ENCODE data around the gene TTLL10.

Gene TTLL10

GRCh38 chr1:1232208-1232795 lies 58.6 kb downstream of the TTLL10 start, which contains the start of gene B3GALT6:
B3GALT6 (plus strand) TSS chr1:1232237; CDS start chr1:1232279, 42 bp downstream.
- peak in 10 of 58 donors; percentile 6 to 58 (median 52) for DNase-seq

- peak in 1 of 58 donors; percentile 20 for DNase-seq
Measured at GRCh38 chr1:1232796-1233566, 59.3 kb downstream of the TTLL10 start.

GRCh38 chr1:1233567-1233892 lies 59.9 kb downstream of the TTLL10 start:
- DNase-seq = no peak

DNA sequence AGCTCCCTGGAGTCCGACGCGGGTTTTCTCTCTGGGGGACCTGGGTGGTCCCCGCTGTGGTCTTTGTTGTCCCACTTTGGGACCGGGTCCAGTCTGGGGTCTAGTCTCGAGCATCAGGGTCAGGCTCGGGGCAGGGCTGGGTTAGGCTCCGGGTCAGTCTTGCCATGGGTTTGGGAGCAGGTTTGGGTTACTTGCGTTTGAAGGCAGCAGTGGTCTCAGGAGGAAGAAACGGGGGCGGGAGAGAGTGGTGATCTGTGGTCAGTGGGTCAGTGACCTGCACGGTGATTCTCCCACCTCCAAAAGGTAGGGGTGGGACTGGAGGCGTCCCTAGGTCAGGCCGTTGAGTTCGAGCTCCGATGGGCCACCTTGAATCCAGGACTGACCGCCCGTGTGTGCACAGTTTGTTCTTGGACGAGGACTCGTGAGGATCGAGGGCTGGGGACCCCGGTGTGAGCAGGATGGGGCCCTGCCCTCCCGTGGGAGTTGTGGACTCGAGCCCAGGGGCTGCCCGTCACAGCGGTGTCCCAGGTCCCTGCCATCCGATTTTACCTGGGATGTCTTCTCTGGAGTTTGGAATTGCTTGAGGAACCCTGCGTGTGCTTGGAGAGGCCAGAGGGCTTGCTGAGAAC lies 60.6 kb downstream of the TTLL10 start:
- DNase-seq = no peak

DNA sequence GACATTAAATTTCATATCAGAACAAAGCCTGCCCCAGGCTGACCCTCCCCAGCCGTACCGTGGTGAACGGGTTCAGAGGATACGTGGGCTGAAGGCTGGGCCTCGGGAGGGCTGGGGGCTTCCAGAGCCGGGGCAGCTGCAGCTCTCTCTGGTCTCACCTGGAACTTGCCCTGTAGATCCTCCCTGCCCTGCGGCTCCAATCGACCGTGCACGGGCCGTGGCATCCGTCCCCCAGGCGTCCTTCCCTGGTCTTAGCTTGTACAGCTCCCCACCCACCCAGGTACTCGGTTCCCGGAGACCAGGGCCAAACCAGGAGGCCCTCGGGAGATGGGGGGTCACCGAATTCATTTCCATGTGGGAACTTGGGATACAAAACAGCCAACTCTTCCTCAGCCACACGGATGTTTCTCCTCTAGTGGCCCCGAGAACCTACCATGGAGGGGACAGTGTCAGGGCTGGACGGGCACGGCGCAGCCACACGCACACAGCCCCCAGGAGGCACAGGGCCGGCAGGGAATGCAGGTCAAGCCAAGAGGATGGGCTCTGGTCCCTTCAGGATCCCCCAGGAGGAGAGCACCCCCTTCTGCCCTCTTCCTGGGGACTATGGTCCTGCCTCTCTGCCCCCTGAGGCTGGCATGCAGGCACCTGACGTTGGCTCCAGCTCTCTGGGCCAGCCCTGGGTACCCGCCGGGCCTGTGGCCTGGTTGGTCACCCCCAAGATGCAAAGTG lies 61.5 kb downstream of the TTLL10 start:
- DNase-seq = no peak

GRCh38 chr1:1236176-1236763 lies 62.6 kb downstream of the TTLL10 start:
- no peak for DNase-seq

DNA sequence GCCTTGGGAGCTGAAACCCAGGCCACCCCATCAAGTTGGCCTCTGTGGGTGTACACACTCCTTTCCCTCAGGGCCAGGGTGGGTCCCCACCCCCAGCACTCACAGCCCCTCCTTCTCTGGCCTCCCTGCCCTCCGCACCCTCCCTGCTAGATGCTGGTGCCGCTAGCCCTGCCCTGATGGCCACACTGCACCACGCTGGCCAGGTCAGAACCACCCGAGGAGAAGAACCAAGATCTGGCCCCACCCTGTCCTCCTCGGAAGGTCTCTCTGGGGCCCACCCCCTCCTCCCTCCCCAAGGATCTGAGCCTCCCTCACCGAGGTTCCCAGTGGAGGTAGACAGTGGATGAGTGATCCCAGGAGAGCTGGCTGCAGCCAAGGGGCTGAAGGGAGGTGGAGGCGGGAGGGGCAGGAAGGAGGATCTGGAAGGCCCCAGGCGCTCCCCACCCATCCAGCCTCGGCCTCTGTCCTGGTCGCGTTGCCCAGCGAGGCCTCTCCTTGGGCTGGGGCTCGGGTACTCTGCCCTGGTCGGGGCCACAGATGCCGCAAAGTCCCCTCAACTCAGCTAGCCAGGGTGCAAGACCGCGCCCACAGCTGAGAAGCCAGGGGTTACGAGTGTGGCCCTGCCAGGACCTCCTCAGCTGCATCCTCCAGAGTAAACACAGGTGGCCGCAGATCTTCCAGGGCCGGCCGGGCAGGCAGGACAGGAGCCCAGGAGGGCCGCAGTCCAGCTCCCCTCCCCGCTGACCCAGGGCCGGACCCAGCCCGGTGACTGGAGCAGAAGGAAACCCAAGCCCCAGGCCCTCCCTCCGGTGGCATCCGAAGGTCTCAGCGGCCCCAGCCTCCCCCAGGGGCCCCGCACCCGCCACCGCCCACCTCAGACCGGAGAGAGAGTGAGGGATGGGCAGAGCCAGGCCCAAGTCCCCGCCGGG lies 63.5 kb downstream of the TTLL10 start:
- peak in 1 of 58 donors; percentile 3 for DNase-seq

GRCh38 chr1:1237874-1238701 lies 64.4 kb downstream of the TTLL10 start:
- DNase-seq = peak in 1 of 58 donors; percentile 35

- no peak for DNase-seq
Measured at GRCh38 chr1:1238702-1239178, 65.1 kb downstream of the TTLL10 start.

GRCh38 chr1:1239227-1239613 lies 65.5 kb downstream of the TTLL10 start:
- no peak for DNase-seq

DNA sequence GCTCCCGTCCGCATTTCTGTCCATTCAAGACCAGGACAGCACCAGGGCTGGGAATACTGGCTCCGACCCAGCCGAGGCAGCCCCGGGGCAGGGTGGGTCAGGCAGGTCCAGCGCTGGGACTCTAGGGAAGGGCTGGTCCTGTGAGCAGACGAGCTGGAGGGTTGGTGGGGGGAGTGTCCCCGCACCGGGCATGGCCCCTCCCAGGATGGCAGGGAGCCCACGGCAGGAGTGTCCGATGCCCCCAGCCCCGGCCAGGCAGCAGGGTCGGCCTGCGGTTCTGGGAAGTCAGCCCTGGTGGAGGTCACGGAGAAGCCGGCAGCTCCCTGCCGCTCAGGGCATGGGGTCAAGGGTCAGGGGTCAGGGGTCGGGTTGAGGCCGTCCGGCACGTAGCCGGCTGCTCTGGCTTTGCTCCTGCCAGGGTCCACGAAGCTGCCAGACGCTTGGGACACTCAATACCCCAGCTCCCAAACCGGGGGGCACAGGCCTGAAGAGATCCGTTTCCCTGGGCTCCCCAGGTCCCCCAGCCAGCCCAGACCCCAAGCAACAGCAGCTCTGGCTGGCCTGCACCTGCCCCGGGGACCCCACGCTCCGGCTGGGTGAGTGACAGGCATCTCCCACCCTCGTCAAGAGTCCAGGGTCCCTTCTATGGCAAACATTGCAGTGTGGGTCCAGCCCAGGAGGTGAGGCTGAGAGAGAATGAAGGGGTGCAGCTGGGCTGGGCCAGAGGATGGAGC lies 66.1 kb downstream of the TTLL10 start:
- peak in 1 of 58 donors; percentile 34 for DNase-seq

GRCh38 chr1:1240348-1240732 lies 66.7 kb downstream of the TTLL10 start:
- DNase-seq = no peak

- no peak for DNase-seq
Measured at GRCh38 chr1:1240822-1241587, 67.3 kb downstream of the TTLL10 start.

DNA sequence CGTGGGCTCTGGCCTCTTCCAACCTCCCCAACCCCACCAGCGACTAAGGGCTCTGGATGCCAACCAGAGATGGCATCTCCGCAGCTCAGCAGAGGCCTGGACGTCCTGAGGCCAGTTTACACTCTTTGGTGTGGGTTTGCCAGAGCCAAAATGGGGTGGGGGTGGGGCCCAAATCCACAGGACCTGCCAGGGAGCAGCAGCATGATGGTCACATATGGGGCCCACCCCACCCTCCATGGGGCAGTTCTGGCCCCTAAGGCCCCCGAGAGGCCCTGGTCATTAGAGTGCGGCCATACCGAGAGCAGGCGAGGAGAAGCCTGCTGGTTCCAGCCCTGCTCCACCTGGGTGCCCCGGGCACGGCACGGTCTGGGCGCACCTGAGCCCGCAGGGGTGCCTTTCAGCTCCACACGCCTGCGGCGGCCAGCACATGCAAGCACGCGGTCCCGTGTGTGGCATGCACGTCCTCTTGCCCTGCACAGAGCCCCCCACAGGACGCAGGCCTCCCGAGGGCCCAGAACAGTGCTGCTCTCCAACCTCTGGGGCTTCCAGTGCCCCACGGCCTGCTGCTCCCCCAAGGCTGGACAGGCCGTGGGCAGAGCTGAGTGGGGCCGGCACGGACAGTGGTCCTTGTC lies 68.0 kb downstream of the TTLL10 start:
- DNase-seq = no peak

- DNase-seq = no peak
Measured at GRCh38 chr1:1242461-1243265, 69.0 kb downstream of the TTLL10 start.

- DNase-seq = no peak
Measured at GRCh38 chr1:1243266-1243660, 69.6 kb downstream of the TTLL10 start.
